ENCODE data around the gene TAS2R14.

The TAS2R14 gene

GRCh38 chr12:10904686-10905085, 34.4 kb downstream of the TAS2R14 start:
- FAIRE-seq, result no peak

GRCh38 chr12:10901427-10901826, 37.6 kb downstream of the TAS2R14 start:
- FAIRE-seq, result no peak

- no peak for FAIRE-seq
Observed at GRCh38 chr12:10900972-10901371, 38.1 kb downstream of the TAS2R14 start.

GRCh38 chr12:10900530-10900929, 38.5 kb downstream of the TAS2R14 start:
- FAIRE-seq, result no peak

- FAIRE-seq, result no peak
Observed at GRCh38 chr12:10896854-10897253, 42.2 kb downstream of the TAS2R14 start.

GRCh38 chr12:10891937-10892336, 47.1 kb downstream of the TAS2R14 start:
- FAIRE-seq, result no peak

- FAIRE-seq, result no peak
Observed at GRCh38 chr12:10889226-10889625, 49.8 kb downstream of the TAS2R14 start.

Data from endometrium (tissue), 2 donors.